ENCODE measurements around the gene MOCS3.

- TF ChIP-seq FOXP2 (optimal IDR thresholded peaks at IDR 0.05; ENCODE audit: borderline replicate concordance, extremely low read depth, extremely low read length, insufficient read depth): no peak
- TF ChIP-seq TAF1 (IDR thresholded peaks at IDR 0.05; ENCODE audit: borderline replicate concordance, insufficient read depth, low read length): no peak
- no peak for TF ChIP-seq REST (IDR thresholded peaks at IDR 0.05; ENCODE audit: insufficient read depth in 1 of 2, low read depth in 2 of 2, low read length in 2 of 2)
- TF ChIP-seq POLR2AphosphoS5 (IDR thresholded peaks at IDR 0.05; ENCODE audit: low read depth, low read length): no peak
These were observed 44.8 kb upstream of the MOCS3 start for GRCh38 chr20:50913690-50914375.

All from PFSK-1 (cell line).